Measurements from ENCODE around the gene CCL4L2. TPM values are rescaled to one million over a fixed set of nuclear protein-coding genes. Genes with fewer than 3 reads are reported as not detected.
"Not testable (repeated sequence)": the region's sequence is repeated elsewhere in the genome, so short reads cannot be mapped to it uniquely, and the experiment has no call there.

The CCL4L2 gene
- total RNA-seq, 1 donor from 2014 or later = 1.3 TPM

DNA sequence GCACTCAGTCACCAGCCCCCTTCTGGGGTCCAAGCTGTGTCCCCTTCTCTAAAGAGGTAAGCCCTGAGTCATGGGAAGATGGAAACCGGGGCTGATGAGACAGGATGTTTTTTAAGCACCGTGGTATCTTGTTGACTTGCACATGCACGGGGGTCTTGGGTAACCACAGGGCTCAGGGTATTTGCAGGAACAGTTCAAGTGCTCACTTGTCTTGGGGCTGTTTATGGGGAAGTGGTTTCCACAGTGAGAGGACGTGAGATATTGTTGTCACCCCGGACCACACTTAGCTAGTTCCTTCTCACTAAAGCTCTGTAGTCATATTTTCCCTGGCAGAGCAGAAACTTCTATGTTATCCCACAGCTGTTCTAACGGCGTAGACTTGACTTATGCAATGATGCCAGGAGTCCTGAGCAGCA lies 22.0 kb upstream of the CCL4L2 start:
- peaks cover 16% of the 10 kb centered on the region for H3K4me1 Mint-ChIP-seq (ENCODE audit: low read depth)
- no peaks in the 10 kb centered on the region for H3K9me3 Mint-ChIP-seq
- no peak overlapping the region for H3K4me3 Mint-ChIP-seq (ENCODE audit: low read depth)
- no peak for DNase-seq (ENCODE audit: low spot score)
- no peak overlapping the region for H3K27ac Mint-ChIP-seq
- intact Hi-C loops (cut with micrococcal nuclease) = no loop called here
- peaks cover 32% of the 10 kb centered on the region for H3K27me3 Mint-ChIP-seq (ENCODE audit: low read depth)
- H3K36me3 Mint-ChIP-seq (ENCODE audit: low read depth) = no peaks in the 10 kb centered on the region

DNA sequence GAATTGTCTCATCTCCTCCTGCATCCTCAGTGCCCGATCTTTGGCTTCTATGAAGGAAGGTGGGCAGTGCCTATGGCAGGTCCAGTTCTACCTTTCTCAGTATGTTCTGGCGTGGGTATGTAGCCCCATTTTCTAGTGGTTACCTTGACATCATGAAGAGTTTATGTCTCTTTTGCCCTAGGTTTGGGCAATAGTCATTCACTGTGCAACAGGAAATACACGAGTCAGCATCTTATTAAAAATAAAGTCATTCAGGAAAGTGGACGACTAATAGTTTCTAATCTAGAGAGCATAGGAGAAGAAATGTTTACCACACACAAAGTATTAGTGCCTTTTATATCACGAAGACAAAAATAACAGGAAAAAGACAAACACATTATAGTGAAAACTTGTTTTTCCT lies 20.9 kb upstream of the CCL4L2 start:
- intact Hi-C loops (cut with micrococcal nuclease); H3K4me3 Mint-ChIP-seq (ENCODE audit: low read depth); DNase-seq (ENCODE audit: low spot score); H3K9me3 Mint-ChIP-seq; H3K36me3 Mint-ChIP-seq (ENCODE audit: low read depth); H3K27ac Mint-ChIP-seq: not testable (repeated sequence)
- peaks cover 28% of the 10 kb centered on the region for H3K27me3 Mint-ChIP-seq (ENCODE audit: low read depth)
- peaks cover 16% of the 10 kb centered on the region for H3K4me1 Mint-ChIP-seq (ENCODE audit: low read depth)

DNA sequence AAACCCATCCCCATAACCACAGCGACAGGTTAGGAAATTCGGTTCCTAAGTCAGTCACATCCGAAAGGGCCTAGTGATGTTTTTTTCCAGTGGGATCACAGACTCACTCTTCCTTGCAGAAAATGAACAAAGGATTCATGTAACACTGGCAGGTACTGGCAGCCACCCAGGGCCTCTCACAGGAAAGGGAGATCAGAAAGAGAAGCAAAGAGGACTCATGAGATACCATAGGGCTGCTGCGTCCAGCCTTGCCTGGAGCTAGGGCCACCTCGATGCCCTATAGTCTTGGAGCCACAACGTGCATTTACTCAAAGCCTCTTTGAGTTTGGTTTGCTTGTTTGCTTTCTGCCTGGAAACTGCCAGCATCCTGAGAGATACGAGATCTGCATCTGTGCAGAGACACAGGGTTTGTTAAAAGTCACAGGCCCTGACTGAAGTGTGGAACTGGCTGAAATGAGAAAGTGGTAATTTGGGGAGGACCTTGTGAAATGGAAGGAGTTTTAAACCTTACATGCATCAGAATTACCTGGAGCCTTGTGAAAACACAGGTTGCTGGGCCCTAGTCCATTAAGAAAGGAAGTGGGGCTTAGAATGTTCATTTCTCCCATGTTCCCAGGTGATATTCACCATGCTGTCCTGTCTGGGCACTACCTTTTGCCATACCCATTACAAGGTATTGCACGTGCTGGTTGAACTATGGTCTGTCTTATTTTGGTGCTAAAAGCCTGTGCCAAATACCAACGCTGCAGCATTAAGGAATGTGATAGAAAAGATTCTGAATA lies 20.1 kb upstream of the CCL4L2 start:
- peaks cover 21% of the 10 kb centered on the region for H3K27me3 Mint-ChIP-seq (ENCODE audit: low read depth)
- H3K4me3 Mint-ChIP-seq (ENCODE audit: low read depth) = not testable (repeated sequence)

DNA sequence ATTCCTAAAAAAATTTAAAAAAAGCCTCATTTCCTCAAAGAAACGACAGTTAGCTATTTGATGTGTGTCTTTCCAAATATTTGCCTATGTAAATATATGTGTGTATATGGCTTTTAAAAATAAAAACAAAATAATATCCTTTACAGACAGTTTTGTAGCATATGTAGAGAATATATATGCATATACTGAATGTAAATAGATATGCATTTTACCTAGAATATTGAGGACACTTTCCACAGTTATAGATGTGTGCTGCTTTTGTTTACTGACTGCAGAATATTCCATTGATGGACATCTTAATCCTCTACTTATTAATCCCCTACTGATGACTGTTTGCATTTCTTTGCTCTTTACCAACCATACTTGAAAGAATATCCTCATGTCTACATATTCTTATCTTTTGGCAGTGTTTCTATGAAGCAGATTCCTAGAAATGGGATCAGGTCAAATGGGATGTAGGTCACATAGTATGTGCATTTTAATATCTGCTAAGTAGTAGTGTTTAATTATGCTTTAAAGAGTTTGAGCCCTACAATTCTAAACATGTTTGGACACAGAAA lies 17.6 kb upstream of the CCL4L2 start:
- no peak overlapping the region for H3K4me3 Mint-ChIP-seq (ENCODE audit: low read depth)
- H3K9me3 Mint-ChIP-seq = no peaks in the 10 kb centered on the region
- H3K27me3 Mint-ChIP-seq (ENCODE audit: low read depth) = peaks cover 17% of the 10 kb centered on the region
- no peak overlapping the region for H3K27ac Mint-ChIP-seq
- H3K4me1 Mint-ChIP-seq (ENCODE audit: low read depth) = peaks cover 12% of the 10 kb centered on the region
- no peaks in the 10 kb centered on the region for H3K36me3 Mint-ChIP-seq (ENCODE audit: low read depth)
- intact Hi-C loops (cut with micrococcal nuclease) = no loop called here
- no peak for DNase-seq (ENCODE audit: low spot score)

More for the DNA sequence above, 20.1 kb upstream of the CCL4L2 start:
- intact Hi-C loops (cut with micrococcal nuclease); H3K9me3 Mint-ChIP-seq; DNase-seq (ENCODE audit: low spot score); H3K36me3 Mint-ChIP-seq (ENCODE audit: low read depth); H3K27ac Mint-ChIP-seq: not testable (repeated sequence)
- peaks cover 16% of the 10 kb centered on the region for H3K4me1 Mint-ChIP-seq (ENCODE audit: low read depth)

DNA sequence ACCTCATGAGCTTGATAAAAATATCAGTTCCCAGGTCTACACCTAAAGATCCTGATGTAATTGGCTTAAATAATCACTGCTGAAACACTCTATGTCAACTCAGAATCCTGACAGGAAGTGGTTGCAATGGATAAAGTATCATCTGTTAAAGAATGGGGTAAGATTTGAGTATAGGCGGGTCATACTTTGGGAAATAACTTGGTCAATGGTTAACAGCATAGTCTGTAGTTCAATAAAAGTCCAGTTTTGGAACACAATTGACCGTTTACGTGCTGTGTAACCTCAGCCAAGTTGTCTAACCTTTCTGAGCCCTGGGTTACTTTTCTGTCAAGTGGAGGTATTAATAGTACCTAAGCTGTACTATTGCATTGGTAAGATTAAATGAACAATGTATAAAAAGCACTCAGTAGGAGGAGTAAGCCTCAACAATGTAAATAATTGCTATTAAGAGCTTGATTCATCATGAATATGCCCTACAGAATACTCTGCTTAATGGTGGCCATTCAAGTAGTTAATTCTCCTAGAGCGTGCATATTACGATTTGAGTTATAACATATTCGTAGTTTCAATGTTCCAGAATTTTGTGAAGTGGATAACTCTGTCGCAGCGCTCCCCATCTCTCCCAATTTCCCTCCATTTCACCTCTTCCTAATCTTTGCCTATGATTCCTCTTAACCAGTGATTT lies 16.6 kb upstream of the CCL4L2 start:
- H3K27me3 Mint-ChIP-seq (ENCODE audit: low read depth) = peaks cover 22% of the 10 kb centered on the region
- H3K9me3 Mint-ChIP-seq; H3K36me3 Mint-ChIP-seq (ENCODE audit: low read depth); DNase-seq (ENCODE audit: low spot score); intact Hi-C loops (cut with micrococcal nuclease); H3K27ac Mint-ChIP-seq; H3K4me3 Mint-ChIP-seq (ENCODE audit: low read depth): not testable (repeated sequence)
- peaks cover 14% of the 10 kb centered on the region for H3K4me1 Mint-ChIP-seq (ENCODE audit: low read depth)

DNA sequence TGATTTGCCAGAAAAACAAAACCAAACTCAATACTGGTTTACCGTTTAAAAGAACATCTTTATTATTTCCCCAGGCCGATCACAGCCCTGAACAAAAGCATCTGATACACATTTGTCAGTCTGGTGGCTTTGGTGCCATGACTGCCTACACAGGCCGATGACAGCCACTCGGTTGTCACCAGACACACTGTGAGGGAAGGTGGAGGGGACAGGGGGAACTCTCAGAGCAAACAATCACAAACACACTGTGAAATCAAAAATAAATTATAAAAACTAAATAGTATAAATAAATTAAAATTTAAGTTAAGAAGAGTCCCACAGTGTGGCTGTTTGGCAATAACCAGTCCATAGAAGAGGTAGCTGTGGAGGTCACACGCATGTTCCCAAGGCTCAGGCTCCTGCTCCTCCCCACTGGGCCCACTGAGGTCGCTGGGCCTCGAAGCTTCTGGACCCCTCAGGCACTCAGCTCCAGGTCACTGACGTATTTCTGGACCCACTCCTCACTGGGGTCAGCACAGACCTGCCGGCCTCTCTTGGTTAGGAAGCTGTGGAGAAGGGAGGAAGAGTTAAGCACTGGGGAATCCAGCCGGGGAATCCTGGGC lies 15.9 kb upstream of the CCL4L2 start:
- intact Hi-C loops (cut with micrococcal nuclease); DNase-seq (ENCODE audit: low spot score); H3K9me3 Mint-ChIP-seq; H3K4me3 Mint-ChIP-seq (ENCODE audit: low read depth); H3K27ac Mint-ChIP-seq; H3K36me3 Mint-ChIP-seq (ENCODE audit: low read depth): not testable (repeated sequence)
- H3K27me3 Mint-ChIP-seq (ENCODE audit: low read depth) = peaks cover 21% of the 10 kb centered on the region
- H3K4me1 Mint-ChIP-seq (ENCODE audit: low read depth) = peaks cover 16% of the 10 kb centered on the region

DNA sequence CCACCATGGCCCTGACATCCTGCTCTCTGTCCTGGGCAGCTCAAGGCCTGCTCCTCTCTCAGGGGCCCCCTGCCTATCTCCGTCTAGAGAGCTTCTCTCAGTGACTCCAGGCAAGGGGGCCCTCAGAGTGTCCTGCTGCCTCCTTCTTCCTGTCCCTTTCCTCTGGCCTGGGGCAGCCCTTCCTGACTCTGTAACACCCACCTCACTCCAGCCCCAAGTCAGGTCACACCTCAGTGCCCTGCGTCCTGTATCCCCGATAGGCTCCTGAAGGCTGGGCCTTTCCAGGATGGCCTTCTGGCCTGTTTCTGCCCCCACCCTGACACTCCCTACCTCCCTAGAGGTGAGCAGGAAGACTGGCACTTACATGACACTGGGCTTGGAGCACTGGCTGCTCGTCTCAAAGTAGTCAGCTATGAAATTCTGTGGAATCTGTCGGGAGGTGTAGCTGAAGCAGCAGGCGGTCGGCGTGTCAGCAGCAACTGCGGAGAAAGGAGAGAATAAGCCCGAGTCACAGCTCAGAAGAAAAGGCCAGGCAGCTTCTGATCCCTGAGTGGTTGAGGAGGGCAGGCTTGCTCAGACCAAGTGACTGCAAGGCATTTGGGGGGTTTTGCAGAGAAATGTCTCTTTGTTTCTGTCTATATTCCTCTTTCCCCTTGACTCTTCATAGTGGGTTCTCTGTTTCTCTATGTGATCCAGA lies 15.3 kb upstream of the CCL4L2 start:
- Mint-ChIP-seq H3K27ac (no peak overlapping the region), H3K36me3 (ENCODE audit: low read depth) (no peaks in the 10 kb centered on the region), H3K4me1 (ENCODE audit: low read depth) (peaks cover 16% of the 10 kb centered on the region), H3K27me3 (ENCODE audit: low read depth) (peaks cover 23% of the 10 kb centered on the region), H3K4me3 (ENCODE audit: low read depth) (no peak overlapping the region), H3K9me3 (no peaks in the 10 kb centered on the region)
- intact Hi-C loops (cut with micrococcal nuclease) = no loop called here
- DNase-seq (ENCODE audit: low spot score) = no peak

DNA sequence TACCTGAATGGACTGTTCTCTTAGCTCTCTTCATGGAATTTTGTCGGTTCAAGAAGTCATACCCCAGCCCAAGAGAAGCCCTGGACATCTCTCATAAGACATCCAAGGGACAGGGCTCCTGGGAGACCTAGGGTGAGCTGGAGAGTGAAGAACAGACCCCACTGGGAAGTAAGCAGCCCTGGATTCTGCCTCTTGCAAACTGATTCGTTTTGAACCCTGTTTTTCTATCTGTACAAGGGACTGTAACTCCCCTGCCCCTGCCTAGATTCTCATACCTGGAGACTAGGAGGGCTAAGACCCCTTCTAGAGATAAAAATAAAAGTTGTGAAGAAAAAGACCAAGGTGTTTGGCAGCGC lies 14.8 kb upstream of the CCL4L2 start:
- no peak for DNase-seq (ENCODE audit: low spot score)
- Mint-ChIP-seq H3K4me3 (ENCODE audit: low read depth) (no peak overlapping the region), H3K4me1 (ENCODE audit: low read depth) (peaks cover 16% of the 10 kb centered on the region), H3K9me3 (no peaks in the 10 kb centered on the region), H3K27me3 (ENCODE audit: low read depth) (peaks cover 23% of the 10 kb centered on the region), H3K27ac (no peak overlapping the region), H3K36me3 (ENCODE audit: low read depth) (no peaks in the 10 kb centered on the region)
- intact Hi-C loops (cut with micrococcal nuclease) = no loop called here

DNA sequence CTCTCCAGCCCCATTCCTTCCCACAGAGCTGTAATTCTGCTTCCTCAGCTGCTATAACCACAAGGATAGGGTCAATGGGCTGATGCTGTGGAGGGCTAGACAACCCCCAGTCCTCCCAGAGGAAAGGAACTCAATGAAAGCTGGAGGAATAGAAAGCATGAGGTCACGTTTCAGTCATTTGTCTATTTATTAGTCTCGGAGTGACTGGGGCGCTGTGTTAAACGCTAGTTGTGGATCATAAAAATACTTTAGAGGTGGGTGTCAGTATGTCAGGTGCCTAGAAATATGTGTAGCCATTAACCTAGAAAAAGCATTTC lies 13.5 kb upstream of the CCL4L2 start:
- peaks cover 21% of the 10 kb centered on the region for H3K27me3 Mint-ChIP-seq (ENCODE audit: low read depth)
- intact Hi-C loops (cut with micrococcal nuclease) = no loop called here
- H3K36me3 Mint-ChIP-seq (ENCODE audit: low read depth) = no peaks in the 10 kb centered on the region
- H3K4me3 Mint-ChIP-seq (ENCODE audit: low read depth) = no peak overlapping the region
- H3K9me3 Mint-ChIP-seq = no peaks in the 10 kb centered on the region
- no peak for DNase-seq (ENCODE audit: low spot score)
- H3K27ac Mint-ChIP-seq = no peak overlapping the region
- H3K4me1 Mint-ChIP-seq (ENCODE audit: low read depth) = peaks cover 14% of the 10 kb centered on the region

DNA sequence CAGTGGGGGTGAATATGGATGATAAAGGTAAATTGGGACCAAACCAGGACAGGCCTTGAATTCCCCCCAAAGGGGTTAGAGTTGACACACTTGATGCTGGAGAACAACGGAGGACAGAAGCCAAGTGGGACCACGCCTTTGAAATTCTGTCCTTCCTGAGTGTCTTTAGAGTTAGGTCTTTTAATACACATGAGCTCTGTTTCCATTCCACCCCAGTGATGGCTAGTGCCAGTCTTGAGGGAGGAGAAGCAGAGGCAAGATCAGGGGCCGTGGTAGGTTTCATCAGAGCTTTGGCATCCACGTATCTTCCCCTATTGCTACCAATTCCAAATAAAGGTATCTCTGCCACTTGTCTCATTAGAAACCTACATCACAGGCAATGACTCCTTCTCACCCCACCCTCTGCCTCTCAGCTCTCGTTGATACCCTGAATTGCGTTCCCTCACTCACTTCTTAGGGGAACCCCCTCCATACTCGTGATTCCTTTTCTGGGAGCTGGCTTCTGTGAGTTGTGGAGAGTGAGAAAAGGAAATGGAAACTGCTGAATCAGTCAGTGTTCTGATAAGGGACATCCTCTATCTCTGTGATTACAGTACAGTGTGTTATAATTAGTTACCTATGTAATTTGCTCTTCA lies 11.9 kb upstream of the CCL4L2 start:
- Mint-ChIP-seq H3K27ac (no peak overlapping the region), H3K27me3 (ENCODE audit: low read depth) (peaks cover 20% of the 10 kb centered on the region), H3K4me3 (ENCODE audit: low read depth) (no peak overlapping the region), H3K4me1 (ENCODE audit: low read depth) (peaks cover 14% of the 10 kb centered on the region), H3K36me3 (ENCODE audit: low read depth) (no peaks in the 10 kb centered on the region), H3K9me3 (no peaks in the 10 kb centered on the region)
- intact Hi-C loops (cut with micrococcal nuclease) = no loop called here
- no peak for DNase-seq (ENCODE audit: low spot score)

DNA sequence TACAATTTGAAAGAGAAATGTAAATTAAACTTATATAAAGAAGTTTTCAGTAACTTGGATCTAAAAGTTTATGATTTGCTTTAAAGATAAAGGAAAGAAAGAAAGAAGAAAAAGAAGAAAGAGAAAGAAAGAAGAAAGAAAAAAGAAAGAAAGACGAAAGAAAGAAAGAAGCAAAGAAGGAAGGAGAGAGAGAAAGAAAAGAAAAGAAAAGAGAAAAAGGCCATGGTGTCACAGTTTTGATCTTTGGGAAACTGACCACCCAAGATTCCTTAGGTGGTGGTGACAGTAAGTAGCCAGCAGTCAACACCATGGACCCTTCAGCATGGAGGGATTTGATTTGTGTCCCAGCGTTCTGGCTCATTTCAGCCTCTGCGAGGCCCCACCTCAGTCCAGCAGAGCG lies 9.8 kb upstream of the CCL4L2 start:
- peaks cover 17% of the 10 kb centered on the region for H3K4me1 Mint-ChIP-seq (ENCODE audit: low read depth)
- H3K27ac Mint-ChIP-seq; H3K4me3 Mint-ChIP-seq (ENCODE audit: low read depth); H3K36me3 Mint-ChIP-seq (ENCODE audit: low read depth); H3K9me3 Mint-ChIP-seq; intact Hi-C loops (cut with micrococcal nuclease); DNase-seq (ENCODE audit: low spot score): not testable (repeated sequence)
- H3K27me3 Mint-ChIP-seq (ENCODE audit: low read depth) = peaks cover 22% of the 10 kb centered on the region

DNA sequence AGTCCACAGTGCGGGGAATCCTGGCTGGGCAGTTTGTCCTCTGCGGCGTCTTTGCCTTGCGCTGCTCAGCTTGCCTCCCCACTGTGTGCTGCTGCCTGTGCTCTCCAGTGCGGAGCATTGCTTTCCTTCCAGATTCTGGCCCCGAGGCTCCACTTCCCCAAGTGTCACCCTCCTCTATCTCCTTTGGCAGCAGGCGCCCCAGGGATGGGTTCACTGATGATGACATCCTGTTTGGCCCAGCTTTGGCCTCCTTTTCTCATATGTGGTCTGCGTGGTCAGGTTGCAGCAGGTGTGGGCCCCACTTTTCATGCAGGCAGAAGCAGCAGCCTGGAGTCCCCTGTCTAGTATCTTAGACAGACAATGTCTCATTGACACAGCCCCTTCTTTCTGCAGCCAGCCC lies 9.4 kb upstream of the CCL4L2 start:
- H3K36me3 Mint-ChIP-seq (ENCODE audit: low read depth); H3K27ac Mint-ChIP-seq; H3K4me3 Mint-ChIP-seq (ENCODE audit: low read depth); intact Hi-C loops (cut with micrococcal nuclease); DNase-seq (ENCODE audit: low spot score); H3K9me3 Mint-ChIP-seq: not testable (repeated sequence)
- Mint-ChIP-seq H3K27me3 (ENCODE audit: low read depth) (peaks cover 24% of the 10 kb centered on the region), H3K4me1 (ENCODE audit: low read depth) (peaks cover 21% of the 10 kb centered on the region)

Measured in activated T-helper 2 cell treated with anti-CD3 and anti-CD28 coated beads, Interferon-gamma antibody, Interleukin-2, Interleukin-4, amounts not matched to agents 10 μg/mL and 5 μg/mL and 100 μg/mL, durations not matched to agents 14 hours and 24 hours and 36 hours (primary cell).